Middle frontal gyrus (tissue), 1 donor: ENCODE data around the gene AQP12A.

Experiments
- DNase-seq: peaks from one replicate; pipeline ENCODE4 v3.0.0-alpha.2; 2015; ENCODE audit warnings: low spot score; ENCODE audit errors: extremely low spot score

AQP12A gene

GRCh38 chr2:240707043-240707756 is 15.5 kb downstream of the AQP12A start:
- DNase-seq: no peak

DNA sequence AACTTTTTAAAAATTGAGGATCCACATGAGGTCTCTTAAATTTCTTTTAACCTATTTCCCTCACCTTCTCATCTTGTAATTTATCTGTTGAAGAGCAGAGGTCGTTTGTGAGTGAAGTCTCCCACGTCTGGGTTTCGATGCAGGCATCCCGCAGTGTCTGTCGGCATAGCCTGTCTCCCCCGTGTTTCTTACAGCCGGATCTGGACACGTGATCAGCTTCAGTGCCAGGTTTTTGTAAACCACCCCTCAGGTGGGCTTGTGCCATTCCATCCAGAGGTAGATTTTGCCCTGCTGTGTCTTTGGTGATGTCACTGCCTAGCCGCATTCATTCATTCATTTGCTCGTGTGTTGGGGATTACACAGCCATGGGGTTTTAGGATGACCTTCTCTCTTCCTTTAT is 16.2 kb downstream of the AQP12A start:
- no peak for DNase-seq

DNA sequence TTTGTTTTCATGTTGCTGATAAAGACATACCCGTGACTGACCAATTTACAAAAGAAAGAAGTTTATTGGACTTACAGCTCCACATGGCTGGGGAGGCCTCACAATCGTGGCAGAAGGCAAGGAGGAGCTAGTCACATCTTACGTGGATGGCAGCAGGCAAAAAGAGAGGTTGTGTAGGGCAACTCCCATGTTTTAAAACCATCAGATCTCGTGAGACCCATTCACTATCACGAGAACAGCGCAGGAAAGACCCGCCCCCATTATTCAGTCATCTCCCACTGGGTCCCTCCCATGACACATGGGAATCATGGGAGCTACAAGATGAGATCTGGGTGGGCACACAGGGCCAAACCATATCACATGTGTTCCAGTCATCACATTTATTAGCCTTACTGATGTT is 16.8 kb downstream of the AQP12A start:
- no peak for DNase-seq

DNA sequence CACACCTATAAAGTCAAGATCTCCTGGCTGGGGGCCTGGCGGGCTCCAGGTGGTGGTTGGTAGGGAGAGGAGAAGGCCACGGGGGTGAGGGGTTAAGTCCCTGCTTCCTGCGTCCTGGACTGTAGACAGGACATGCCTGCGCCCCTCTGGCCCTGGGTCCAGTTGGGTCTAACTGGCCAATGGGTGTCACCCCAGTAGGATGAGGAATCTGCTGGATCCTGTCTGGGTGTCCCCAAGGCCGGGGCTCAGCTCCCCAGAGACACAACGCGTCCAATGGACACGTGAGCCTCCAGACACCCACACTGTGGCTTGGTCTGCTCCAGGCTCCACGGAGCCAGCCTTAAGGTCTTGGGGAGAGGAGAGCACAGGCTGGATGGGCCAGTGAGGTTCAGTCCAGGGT is 19.6 kb downstream of the AQP12A start:
- DNase-seq: no peak

GRCh38 chr2:240711701-240712100 is 20.0 kb downstream of the AQP12A start:
- DNase-seq: no peak

DNA sequence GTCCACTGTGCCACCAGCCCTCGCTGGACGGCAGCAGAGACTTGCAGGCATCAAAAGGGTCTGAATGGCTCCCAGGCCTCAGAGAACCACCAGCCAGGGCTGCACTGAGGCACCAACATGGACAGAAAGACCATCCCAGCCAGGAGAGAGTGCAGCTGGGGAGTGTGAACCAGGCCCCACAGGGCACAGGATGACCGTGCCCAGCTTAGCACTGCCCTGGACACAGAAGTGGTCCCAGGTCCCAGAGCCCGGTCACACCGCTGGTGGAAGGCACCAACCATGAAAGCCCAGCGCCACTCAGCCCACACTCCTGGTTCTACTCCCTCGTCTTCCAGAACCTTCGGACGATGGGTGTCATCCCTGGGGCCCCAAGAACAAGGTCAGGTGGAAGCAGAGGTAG is 20.5 kb downstream of the AQP12A start:
- DNase-seq: no peak

DNA sequence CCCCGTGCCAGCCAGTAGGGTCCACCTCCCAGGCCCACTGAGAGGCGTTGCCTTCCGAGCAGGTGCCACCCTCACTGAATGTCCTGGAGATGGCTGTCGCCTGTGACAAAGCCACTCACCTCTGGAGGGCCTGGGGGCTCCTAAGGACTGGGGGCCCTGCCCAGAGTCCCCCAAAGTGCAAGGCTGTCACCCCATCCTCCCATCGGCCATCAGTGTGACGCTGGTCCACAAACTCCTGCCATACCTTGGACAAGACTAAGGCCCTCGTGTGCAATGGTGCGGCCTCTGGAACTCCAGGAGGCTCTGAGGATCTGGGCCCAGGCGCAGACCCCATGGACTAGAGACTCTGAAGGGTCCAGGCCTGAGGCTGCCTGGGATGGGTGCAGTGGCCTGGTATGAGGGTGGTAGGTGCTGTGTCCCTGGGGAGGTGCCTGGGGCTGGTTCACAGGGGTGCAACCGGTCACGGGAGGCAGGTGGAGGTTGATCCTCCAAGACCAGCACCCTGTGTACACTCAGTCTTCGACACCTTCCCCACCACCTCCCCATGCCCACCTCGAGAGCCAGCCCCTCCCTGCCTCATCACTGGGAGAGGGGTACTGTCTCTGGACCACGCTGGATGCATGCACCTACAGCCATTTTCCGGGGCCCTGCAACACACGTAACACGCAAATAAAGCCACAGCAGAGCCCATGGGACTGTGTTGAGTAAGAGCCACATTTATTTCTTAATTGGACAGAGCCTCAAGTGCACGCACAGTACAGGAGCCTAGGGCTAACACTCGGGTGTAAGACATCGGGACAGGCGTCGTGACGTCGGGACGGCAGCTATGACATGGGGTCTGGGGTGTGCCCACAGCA is 21.6 kb downstream of the AQP12A start:
- DNase-seq: no peak

GRCh38 chr2:240713928-240714746 is 22.5 kb downstream of the AQP12A start:
- no peak for DNase-seq

- no peak for DNase-seq
Measured at GRCh38 chr2:240714747-240715725, 23.4 kb downstream of the AQP12A start.

DNA sequence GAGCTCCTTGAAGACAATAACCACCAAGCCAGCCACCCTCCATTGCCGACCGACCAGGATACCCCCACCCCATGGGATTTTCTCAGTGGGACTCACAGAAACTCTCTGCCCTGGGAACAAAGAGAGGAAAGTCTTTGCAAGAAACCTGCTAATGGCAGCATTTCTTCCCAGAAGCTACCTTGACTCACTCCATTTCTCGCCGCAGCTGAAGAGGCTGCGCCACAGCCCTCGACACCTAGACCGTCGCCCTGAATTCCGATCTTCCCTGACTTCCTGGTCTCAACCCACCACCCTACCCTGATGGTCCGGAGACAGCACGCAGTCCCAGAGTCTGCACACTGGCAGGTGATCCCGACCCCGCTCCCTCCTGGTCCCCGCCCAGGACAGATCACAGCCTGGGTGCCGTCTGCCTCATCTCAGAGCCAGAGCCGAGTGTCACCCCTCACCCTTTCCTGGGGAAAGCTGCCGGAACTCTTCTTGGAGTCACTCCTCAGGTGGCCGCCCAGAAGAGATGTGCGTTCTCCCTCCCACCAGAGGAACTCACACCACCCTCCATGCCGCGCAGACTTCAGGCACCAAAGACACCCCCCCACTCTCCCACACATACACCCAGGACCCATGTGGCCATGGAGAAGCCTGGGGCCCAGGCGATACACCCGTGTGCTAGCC is 24.6 kb downstream of the AQP12A start:
- no peak for DNase-seq

GRCh38 chr2:240717181-240717641 is 25.5 kb downstream of the AQP12A start:
- no peak for DNase-seq

DNA sequence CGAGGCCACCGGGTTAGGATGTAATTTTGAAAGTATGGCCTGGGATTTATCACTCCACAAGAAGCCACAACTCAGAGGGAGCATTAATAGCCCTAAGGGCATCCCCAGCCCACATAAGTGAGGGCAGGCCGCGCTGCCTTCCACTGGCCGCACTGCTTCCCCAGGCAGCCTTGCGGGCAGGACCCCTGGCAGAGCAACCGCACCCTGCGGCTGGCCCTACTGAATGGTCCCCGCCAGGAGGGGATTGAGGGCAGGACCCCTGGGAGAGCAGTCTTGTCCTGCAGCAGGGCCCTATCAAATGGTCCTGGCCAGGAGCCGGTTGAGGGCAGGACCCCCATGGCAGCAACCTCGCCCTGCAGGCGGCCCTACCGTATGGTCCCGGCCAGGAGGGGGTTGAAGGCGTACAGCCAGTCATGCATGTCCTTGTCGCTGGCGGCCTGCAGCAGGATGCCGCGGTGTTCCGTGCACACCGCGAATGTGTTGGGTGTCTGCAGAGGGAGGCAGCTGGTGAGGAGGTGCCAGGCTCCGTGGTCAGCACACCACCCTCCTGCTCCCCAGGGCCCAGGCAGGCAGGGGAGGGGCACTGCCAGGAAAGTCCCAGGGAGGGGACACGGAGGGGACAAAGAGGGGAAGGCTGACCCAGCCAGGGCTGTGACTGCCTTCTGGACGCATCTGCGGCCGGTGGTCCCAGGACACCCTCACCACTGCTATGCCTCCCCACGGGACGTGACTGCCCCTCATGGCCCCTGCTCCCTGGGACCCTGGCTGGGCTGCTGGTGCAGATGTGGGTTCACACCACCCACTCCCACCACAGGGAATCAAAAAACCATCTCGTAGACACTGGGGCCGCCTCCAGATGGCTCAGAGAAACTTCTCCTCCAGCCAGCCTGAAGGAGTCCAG is 26.3 kb downstream of the AQP12A start:
- no peak for DNase-seq

- DNase-seq: no peak
Measured at GRCh38 chr2:240718896-240719490, 27.3 kb downstream of the AQP12A start.

- DNase-seq: no peak
Measured at GRCh38 chr2:240719676-240720545, 28.2 kb downstream of the AQP12A start.

- no peak for DNase-seq
Measured at GRCh38 chr2:240720686-240721595, 29.3 kb downstream of the AQP12A start.

- DNase-seq: no peak
Measured at GRCh38 chr2:240721596-240722180, 30.0 kb downstream of the AQP12A start.
